ENCODE measurements around the gene MGAM2.
"Not testable (repeated sequence)": the region's sequence is repeated elsewhere in the genome, so short reads cannot be mapped to it uniquely, and the experiment has no call there.

The MGAM2 gene

DNA sequence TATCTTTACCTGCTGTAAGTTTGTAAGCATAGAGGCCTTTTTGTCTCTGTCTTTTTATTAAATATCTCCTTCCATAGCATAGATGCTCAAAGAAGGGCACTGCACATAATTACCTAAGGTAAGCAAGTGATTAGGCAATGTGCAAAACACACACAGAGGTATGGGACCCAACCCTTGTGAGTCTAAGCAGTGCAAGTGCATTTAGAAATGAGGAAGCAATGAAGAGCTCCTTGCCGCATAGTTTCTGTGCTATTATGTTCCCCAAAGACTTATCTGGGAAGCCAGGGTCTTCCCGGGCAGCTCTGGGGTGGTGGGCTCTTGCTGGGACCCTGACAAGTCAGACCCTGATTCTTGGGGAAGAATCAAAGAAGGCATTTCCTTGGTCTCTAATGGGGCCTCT lies 13.5 kb upstream of the MGAM2 start:
- Histone ChIP-seq H3K4me3 (ENCODE audit: low read length) (no peak overlapping the region), H3K27ac (ENCODE audit: low read depth, low read length) (no peak overlapping the region), H3K36me3 (ENCODE audit: insufficient read depth, low read length) (no peaks in the 10 kb centered on the region), H3K27me3 (ENCODE audit: insufficient read depth, low read length) (no peaks in the 10 kb centered on the region), H3K4me1 (ENCODE audit: insufficient read depth, low read length) (no peaks in the 10 kb centered on the region), H3K9me3 (ENCODE audit: insufficient read depth, low read depth, low read length) (no peaks in the 10 kb centered on the region), H3K9ac (ENCODE audit: low read depth, low read length) (no peak overlapping the region)
- WGBS, result 47% methylated on average over 2 of the region's 2 CpGs

DNA sequence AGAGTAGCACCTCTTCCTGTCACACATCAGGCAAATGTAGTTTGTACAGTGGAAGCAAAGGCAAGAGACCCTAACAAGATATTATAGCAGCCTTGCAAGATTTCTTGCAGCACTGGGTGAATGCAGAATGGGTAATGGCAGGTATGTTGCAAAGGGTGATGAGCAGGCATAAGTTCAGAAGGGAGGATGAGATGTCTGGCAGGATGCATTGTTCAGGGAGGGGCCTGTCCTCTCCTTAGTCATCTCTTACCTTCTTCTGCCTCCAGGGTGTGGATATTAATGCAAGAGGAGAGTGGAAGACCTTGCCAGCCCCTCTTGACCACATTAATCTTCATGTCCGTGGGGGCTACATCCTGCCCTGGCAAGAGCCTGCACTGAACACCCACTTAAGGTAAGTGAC lies 12.2 kb upstream of the MGAM2 start:
- H3K4me3 ChIP-seq (ENCODE audit: low read length); H3K4me1 ChIP-seq (ENCODE audit: insufficient read depth, low read length); H3K27me3 ChIP-seq (ENCODE audit: insufficient read depth, low read length); H3K36me3 ChIP-seq (ENCODE audit: insufficient read depth, low read length); H3K27ac ChIP-seq (ENCODE audit: low read depth, low read length); H3K9ac ChIP-seq (ENCODE audit: low read depth, low read length); H3K9me3 ChIP-seq (ENCODE audit: insufficient read depth, low read depth, low read length): not testable (repeated sequence)
- 100% methylated on average over 1 of the region's 1 CpG for WGBS

DNA sequence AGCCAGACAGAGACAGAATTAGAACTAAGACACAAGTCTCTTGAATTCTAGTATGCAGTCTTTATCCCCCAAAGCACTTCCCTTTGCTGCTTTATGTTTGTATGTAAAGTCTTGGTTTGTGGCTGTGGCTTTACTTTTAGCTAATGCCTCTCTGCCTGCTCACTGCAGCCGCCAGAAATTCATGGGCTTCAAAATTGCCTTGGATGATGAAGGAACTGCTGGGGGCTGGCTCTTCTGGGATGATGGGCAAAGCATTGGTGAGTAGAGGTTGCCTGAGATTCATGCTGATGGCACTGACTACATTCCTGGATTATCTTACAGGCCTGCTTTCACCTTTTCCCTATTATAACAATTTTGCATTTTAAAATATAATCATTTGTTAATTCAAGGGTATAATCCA lies 10.9 kb upstream of the MGAM2 start:
- Histone ChIP-seq H3K36me3 (ENCODE audit: insufficient read depth, low read length) (no peaks in the 10 kb centered on the region), H3K4me3 (ENCODE audit: low read length) (no peak overlapping the region), H3K4me1 (ENCODE audit: insufficient read depth, low read length) (no peaks in the 10 kb centered on the region), H3K27ac (ENCODE audit: low read depth, low read length) (no peak overlapping the region), H3K9me3 (ENCODE audit: insufficient read depth, low read depth, low read length) (no peaks in the 10 kb centered on the region), H3K27me3 (ENCODE audit: insufficient read depth, low read length) (no peaks in the 10 kb centered on the region), H3K9ac (ENCODE audit: low read depth, low read length) (no peak overlapping the region)
- 83% methylated on average over 1 of the region's 1 CpG for WGBS

DNA sequence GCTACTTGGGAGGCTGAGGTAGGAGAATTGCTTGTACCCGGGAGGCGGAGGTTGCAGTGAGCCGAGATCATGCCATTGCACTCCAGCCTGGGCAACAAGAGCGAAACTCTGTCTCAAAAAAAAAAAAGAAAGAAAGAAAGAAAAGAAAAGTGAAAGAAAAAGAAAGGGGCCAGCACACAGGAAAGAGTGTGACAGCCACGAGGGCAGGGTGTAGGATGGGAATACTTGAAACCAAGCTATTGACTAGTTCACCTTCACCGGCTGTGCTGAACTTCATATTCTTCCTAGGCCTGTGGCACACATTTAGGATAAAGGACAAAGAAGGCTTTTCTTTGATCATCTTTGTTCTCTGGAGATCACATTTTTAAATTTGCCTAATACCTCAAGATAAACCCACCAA lies 9.7 kb upstream of the MGAM2 start:
- H3K4me3 ChIP-seq (ENCODE audit: low read length); H3K27ac ChIP-seq (ENCODE audit: low read depth, low read length); H3K27me3 ChIP-seq (ENCODE audit: insufficient read depth, low read length); H3K9ac ChIP-seq (ENCODE audit: low read depth, low read length); H3K36me3 ChIP-seq (ENCODE audit: insufficient read depth, low read length); H3K4me1 ChIP-seq (ENCODE audit: insufficient read depth, low read length); H3K9me3 ChIP-seq (ENCODE audit: insufficient read depth, low read depth, low read length): not testable (repeated sequence)
- WGBS, result 92% methylated on average over 6 of the region's 6 CpGs

DNA sequence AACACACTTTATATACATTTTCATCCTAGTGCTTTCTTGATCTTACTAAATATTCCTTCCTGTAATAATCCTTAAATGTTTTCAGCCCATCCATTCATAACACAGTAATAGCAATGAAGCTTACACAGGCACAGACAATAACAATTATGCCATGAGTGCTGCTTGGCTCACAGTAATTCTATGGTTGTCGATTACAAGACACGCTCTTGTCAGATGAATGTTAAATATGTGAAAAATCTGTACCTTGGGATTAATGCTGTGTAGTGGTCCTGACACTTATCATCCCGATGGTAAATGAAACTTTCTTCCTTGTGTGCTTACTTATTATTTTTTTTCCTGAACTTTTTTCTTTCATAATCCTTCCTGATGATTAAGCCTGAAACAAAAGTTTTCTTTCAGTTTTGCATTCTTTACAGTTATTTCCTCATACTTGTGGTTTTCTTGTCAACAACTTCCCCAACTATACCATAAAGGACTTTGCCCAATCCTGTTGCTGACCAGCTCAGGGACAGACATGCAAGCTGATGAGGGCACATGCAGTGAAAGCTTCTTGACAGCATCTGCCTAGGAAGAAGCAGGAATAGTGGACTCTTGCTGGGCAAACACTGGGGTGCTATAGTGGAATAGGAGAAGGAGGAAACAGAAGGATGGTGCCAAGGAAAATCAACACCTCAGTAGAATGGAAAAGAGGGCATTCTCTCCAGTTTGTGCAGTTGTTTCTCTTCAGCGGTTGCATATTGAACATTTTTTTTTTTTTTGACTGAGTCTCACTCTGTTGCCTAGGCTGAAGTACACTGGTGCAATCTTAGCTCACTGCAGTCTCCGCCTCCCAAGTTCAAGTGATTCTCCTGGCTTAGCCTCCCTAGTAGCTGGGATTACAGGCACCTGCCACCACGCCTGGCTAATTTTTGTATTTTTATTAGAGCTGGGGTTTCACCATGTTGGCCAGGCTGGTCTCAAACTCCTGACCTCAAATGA lies 6.7 kb upstream of the MGAM2 start:
- Histone ChIP-seq H3K27ac (ENCODE audit: low read depth, low read length) (no peak overlapping the region), H3K36me3 (ENCODE audit: insufficient read depth, low read length) (no peaks in the 10 kb centered on the region), H3K4me3 (ENCODE audit: low read length) (no peak overlapping the region), H3K4me1 (ENCODE audit: insufficient read depth, low read length) (no peaks in the 10 kb centered on the region), H3K9me3 (ENCODE audit: insufficient read depth, low read depth, low read length) (no peaks in the 10 kb centered on the region), H3K9ac (ENCODE audit: low read depth, low read length) (no peak overlapping the region), H3K27me3 (ENCODE audit: insufficient read depth, low read length) (no peaks in the 10 kb centered on the region)
- WGBS, result 96% methylated on average over 6 of the region's 6 CpGs

DNA sequence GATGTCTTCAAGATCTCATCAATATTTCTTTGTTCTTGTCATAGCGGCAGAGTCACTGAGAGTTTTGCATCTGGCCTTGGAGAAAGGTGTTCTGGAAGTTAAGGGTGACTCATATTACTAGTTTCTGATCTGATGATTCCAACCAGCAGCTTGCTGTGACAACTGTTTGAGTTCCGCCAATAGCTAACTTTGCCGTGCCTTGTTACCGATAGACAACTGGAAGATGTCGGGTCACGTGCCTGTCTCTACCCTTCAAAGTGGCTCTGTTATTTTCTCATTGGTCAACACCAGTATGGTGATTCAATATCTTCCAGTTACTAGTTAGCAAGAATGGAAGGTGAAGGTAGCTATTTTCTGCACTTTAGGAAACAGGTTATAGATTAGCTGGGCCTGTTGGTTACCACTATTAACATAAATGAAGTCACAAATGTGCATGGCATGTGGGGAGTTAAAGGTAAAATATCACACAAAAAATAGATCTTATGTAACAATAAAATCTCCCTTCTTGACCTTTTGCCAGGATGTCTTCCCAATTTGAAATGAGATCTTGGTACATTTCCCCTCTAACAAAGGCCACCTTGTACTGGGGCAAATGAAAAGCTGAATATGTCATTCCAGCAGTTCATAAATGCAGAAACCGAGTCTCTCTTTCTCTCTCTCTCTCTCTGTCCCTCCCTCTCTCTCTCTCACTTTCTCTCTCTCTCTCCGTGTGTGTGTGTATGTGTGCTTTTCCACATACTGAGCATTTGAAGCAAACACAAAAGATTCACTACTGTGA lies 2.6 kb upstream of the MGAM2 start:
- 82% methylated on average over 7 of the region's 8 CpGs for WGBS
- H3K4me1 ChIP-seq (ENCODE audit: insufficient read depth, low read length), result peaks cover 10% of the 10 kb centered on the region; the same call in 1 of the 2 replicates
- no peak overlapping the region for H3K27ac ChIP-seq (ENCODE audit: low read depth, low read length)

DNA sequence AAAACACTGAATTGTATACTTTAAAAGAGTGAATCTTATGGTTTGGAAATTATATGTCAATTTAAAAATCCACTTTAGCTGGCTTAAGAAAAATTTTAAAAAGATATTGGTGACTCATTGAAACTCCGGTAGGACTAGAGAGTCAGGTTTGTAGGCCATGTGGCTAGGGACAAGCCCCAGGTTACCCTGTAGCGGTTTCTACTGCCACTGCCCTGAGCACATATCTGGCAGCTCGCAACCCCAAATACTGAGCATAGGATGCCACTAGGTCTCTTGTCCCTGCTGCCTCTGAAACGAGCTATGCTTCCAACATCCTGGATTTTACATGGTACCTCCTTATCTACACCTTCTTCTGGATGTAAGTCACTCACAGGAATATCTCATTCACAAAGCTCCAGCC lies 1.4 kb upstream of the MGAM2 start:
- H3K4me1 ChIP-seq (ENCODE audit: insufficient read depth, low read length), result peaks cover 10% of the 10 kb centered on the region; the same call in 1 of the 2 replicates
- H3K27me3 ChIP-seq (ENCODE audit: insufficient read depth, low read length), result no peaks in the 10 kb centered on the region
- H3K4me3 ChIP-seq (ENCODE audit: low read length), result no peak overlapping the region
- no peak overlapping the region for H3K9ac ChIP-seq (ENCODE audit: low read depth, low read length)
- no peaks in the 10 kb centered on the region for H3K9me3 ChIP-seq (ENCODE audit: insufficient read depth, low read depth, low read length)
- no peaks in the 10 kb centered on the region for H3K36me3 ChIP-seq (ENCODE audit: insufficient read depth, low read length)
- H3K27ac ChIP-seq (ENCODE audit: low read depth, low read length), result no peak overlapping the region
- 93% methylated on average over 4 of the region's 4 CpGs for WGBS

More for the DNA sequence above, 2.6 kb upstream of the MGAM2 start:
- Histone ChIP-seq H3K27me3 (ENCODE audit: insufficient read depth, low read length) (no peaks in the 10 kb centered on the region), H3K36me3 (ENCODE audit: insufficient read depth, low read length) (no peaks in the 10 kb centered on the region), H3K9ac (ENCODE audit: low read depth, low read length) (no peak overlapping the region), H3K4me3 (ENCODE audit: low read length) (no peak overlapping the region), H3K9me3 (ENCODE audit: insufficient read depth, low read depth, low read length) (no peaks in the 10 kb centered on the region)

DNA sequence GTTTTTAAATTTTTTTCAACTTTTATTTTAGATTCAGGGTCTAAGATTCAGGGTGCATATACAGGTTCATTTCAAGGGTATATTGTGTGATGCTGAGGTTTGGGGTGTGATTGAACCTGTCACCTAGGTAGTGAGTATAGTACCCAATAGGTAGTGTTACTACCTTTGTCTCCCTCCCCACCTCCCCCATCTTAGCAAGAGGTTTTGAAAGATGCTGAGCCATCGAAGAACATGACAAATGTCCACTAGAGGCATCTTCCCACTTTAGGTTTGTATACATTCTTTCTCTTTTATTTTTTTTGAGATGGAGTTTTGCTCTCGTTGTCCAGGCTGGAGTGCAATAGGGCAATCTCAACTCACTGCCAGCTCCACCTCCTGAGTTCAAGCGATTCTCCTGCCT lies 880 bp upstream of the MGAM2 start:
- H3K9me3 ChIP-seq (ENCODE audit: insufficient read depth, low read depth, low read length), result no peaks in the 10 kb centered on the region
- 90% methylated on average over 3 of the region's 3 CpGs for WGBS

DNA sequence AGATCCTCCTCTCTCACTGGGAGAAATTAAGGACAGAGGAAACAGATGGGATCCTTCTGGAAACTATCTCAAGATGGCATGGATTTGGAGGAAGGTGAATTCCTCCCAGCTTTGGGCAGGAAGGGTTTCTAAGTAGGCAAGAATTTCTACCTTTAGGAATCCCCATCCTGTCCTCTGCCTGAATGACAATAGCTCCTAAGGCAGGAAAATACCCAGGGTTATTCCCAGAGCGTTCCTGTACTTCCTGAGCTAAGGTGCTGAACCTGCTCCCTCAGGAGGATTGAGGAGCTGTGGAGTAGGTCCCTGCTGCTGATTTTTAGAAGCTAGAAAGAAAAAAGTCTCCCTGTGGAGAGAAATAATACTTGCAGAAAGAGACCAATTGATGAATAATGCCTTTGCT lies 568 bp downstream of the MGAM2 start:
- 24% methylated on average over 1 of the region's 1 CpG for WGBS
- no peak overlapping the region for H3K27ac ChIP-seq (ENCODE audit: low read depth, low read length)
- H3K4me3 ChIP-seq (ENCODE audit: low read length), result no peak overlapping the region
- H3K9me3 ChIP-seq (ENCODE audit: insufficient read depth, low read depth, low read length), result no peaks in the 10 kb centered on the region
- no peaks in the 10 kb centered on the region for H3K27me3 ChIP-seq (ENCODE audit: insufficient read depth, low read length)
- no peak overlapping the region for H3K9ac ChIP-seq (ENCODE audit: low read depth, low read length)
- H3K4me1 ChIP-seq (ENCODE audit: insufficient read depth, low read length), result peaks cover 10% of the 10 kb centered on the region; the same call in 1 of the 2 replicates
- no peaks in the 10 kb centered on the region for H3K36me3 ChIP-seq (ENCODE audit: insufficient read depth, low read length)

More for the DNA sequence above, 880 bp upstream of the MGAM2 start:
- H3K36me3 ChIP-seq (ENCODE audit: insufficient read depth, low read length), result no peaks in the 10 kb centered on the region
- no peak overlapping the region for H3K4me3 ChIP-seq (ENCODE audit: low read length)
- H3K9ac ChIP-seq (ENCODE audit: low read depth, low read length), result no peak overlapping the region
- H3K27ac ChIP-seq (ENCODE audit: low read depth, low read length), result no peak overlapping the region
- H3K27me3 ChIP-seq (ENCODE audit: insufficient read depth, low read length), result no peaks in the 10 kb centered on the region
- H3K4me1 ChIP-seq (ENCODE audit: insufficient read depth, low read length), result peaks cover 10% of the 10 kb centered on the region; the same call in 1 of the 2 replicates

DNA sequence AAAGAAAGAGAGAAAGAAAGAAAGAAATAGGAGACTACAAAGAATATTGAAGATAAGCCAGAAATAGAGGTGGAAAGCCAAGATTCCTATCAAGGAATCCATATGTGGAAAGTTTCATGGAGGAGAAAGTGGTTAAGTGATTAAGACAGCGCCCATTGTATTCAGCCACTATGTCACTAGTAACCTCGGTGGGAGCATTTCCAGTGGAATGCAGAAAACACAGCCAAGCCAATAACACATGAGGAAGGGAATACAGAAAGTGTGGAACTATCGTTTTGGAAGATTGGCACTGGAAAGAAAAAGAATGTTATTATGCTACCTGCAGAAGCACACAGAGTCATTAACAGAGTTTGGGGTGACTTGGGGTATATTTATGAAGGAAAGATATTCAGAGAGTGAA lies 2.7 kb downstream of the MGAM2 start:
- Histone ChIP-seq H3K27ac (ENCODE audit: low read depth, low read length) (no peak overlapping the region), H3K9me3 (ENCODE audit: insufficient read depth, low read depth, low read length) (no peaks in the 10 kb centered on the region), H3K36me3 (ENCODE audit: insufficient read depth, low read length) (no peaks in the 10 kb centered on the region), H3K27me3 (ENCODE audit: insufficient read depth, low read length) (no peaks in the 10 kb centered on the region), H3K4me3 (ENCODE audit: low read length) (no peak overlapping the region), H3K9ac (ENCODE audit: low read depth, low read length) (no peak overlapping the region), H3K4me1 (ENCODE audit: insufficient read depth, low read length) (peaks cover 10% of the 10 kb centered on the region; the same call in 1 of the 2 replicates)
- WGBS, result 92% methylated on average over 3 of the region's 3 CpGs

DNA sequence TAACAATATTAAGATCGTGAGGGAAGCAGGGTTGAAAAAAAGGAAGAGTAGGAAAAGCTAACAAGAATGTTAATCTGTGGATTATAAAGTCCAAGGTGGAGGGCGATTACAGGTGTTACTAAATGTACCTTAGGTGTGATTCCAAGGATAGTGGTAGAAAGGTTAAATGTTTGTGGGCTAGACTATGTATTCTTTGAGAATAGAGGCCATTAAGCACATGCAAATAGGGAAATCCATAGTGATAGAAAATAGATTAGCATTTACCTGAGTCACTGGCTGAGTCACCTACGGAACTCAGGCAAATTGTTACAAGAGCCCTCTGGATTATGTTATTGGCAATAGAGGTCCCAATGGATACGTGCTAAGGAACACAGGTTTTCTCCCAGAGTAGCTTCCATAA lies 9.0 kb downstream of the MGAM2 start:
- Histone ChIP-seq H3K9ac (ENCODE audit: low read depth, low read length) (no peak overlapping the region), H3K36me3 (ENCODE audit: insufficient read depth, low read length) (no peaks in the 10 kb centered on the region), H3K9me3 (ENCODE audit: insufficient read depth, low read depth, low read length) (no peaks in the 10 kb centered on the region), H3K4me3 (ENCODE audit: low read length) (no peak overlapping the region), H3K27ac (ENCODE audit: low read depth, low read length) (no peak overlapping the region), H3K4me1 (ENCODE audit: insufficient read depth, low read length) (0 out of 2 replicates have a peak, but pooled peaks cover 4% of the 10 kb centered on the region), H3K27me3 (ENCODE audit: insufficient read depth, low read length) (no peaks in the 10 kb centered on the region)
- 75% methylated on average over 4 of the region's 4 CpGs for WGBS
